ENCODE measurements around the gene KEL.

- TF ChIP-seq, protein P1, sequence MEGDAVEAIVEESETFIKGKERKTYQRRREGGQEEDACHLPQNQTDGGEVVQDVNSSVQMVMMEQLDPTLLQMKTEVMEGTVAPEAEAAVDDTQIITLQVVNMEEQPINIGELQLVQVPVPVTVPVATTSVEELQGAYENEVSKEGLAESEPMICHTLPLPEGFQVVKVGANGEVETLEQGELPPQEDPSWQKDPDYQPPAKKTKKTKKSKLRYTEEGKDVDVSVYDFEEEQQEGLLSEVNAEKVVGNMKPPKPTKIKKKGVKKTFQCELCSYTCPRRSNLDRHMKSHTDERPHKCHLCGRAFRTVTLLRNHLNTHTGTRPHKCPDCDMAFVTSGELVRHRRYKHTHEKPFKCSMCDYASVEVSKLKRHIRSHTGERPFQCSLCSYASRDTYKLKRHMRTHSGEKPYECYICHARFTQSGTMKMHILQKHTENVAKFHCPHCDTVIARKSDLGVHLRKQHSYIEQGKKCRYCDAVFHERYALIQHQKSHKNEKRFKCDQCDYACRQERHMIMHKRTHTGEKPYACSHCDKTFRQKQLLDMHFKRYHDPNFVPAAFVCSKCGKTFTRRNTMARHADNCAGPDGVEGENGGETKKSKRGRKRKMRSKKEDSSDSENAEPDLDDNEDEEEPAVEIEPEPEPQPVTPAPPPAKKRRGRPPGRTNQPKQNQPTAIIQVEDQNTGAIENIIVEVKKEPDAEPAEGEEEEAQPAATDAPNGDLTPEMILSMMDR (IDR thresholded peaks at IDR 0.05) = no peak
- no peak for TF ChIP-seq POLR2A (IDR thresholded peaks at IDR 0.05)
These were observed 53.0 kb downstream of the KEL start for GRCh38 chr7:142908921-142909890.
